Left lobe of liver (tissue), 1 donor: ENCODE measurements around the gene SLCO4C1. TPM values are rescaled to one million over a fixed set of nuclear protein-coding genes. Genes with fewer than 3 reads are reported as not detected.

Source experiments
- total RNA-seq: library from RNA; stranded (reverse); gene quantifications from one replicate; pipeline ENCODE4 v1.2.1, GENCODE V29; 2021
- donor health status: DM: no; HTN: yes; CAD: no.

SLCO4C1 gene
- total RNA-seq, 1 donor from 2014 or later: 4.0 TPM

Other genes with a start within 250 kb of the SLCO4C1 start
- not detected for gene SLCO6A1, start 202.7 kb upstream of the SLCO4C1 start, total RNA-seq